ENCODE data around the gene NEURL2.

NEURL2 gene

DNA sequence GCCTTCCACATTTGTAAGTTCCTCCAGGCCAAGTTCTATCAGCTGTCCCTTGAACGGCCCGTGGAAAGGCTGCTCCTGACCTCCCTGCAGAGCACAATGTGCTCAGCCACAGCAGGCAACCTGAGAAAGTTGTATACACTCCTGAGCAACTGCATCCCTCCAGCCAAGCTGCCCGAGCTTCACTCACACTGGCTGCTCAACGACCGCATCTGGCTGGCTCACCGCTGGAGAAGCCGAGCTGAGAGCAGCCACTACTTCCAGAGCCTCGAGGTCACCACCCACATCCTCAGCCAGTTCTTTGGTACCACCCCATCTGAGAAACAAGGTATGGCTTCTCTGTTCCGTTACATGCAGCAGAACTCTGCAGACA lies 7.9 kb downstream of the NEURL2 start:
- DNase-seq = no peak
- H3K9ac ChIP-seq (ENCODE audit: low read depth, low read length) = no peak overlapping the region
- no peak overlapping the region for H3K27ac ChIP-seq (ENCODE audit: low read length)
- H3K9me3 ChIP-seq (ENCODE audit: insufficient read depth, low read length, severe bottlenecking) = no peaks in the 10 kb centered on the region
- H4K20me1 ChIP-seq (ENCODE audit: insufficient read depth, low read length) = peaks cover 7% of the 10 kb centered on the region; the same call in 1 of the 2 replicates
- TF ChIP-seq EZH2 (IDR thresholded peaks at IDR 0.05; ENCODE audit: borderline replicate concordance, low read depth, low read length, severe bottlenecking) = no peak
- TF ChIP-seq, protein P1, sequence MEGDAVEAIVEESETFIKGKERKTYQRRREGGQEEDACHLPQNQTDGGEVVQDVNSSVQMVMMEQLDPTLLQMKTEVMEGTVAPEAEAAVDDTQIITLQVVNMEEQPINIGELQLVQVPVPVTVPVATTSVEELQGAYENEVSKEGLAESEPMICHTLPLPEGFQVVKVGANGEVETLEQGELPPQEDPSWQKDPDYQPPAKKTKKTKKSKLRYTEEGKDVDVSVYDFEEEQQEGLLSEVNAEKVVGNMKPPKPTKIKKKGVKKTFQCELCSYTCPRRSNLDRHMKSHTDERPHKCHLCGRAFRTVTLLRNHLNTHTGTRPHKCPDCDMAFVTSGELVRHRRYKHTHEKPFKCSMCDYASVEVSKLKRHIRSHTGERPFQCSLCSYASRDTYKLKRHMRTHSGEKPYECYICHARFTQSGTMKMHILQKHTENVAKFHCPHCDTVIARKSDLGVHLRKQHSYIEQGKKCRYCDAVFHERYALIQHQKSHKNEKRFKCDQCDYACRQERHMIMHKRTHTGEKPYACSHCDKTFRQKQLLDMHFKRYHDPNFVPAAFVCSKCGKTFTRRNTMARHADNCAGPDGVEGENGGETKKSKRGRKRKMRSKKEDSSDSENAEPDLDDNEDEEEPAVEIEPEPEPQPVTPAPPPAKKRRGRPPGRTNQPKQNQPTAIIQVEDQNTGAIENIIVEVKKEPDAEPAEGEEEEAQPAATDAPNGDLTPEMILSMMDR (IDR thresholded peaks at IDR 0.05; ENCODE audit: borderline replicate concordance, extremely low read depth, low read length, poor library complexity, severe bottlenecking) = no peak
- H3K79me2 ChIP-seq (ENCODE audit: insufficient read depth, low read length) = peaks cover 32% of the 10 kb centered on the region
- no peaks in the 10 kb centered on the region for H3K27me3 ChIP-seq (ENCODE audit: insufficient read depth, low read length, poor library complexity)
- peaks cover 44% of the 10 kb centered on the region for H3K36me3 ChIP-seq (ENCODE audit: insufficient read depth, low read length)
- H3K4me3 ChIP-seq (ENCODE audit: low read depth in 1 of 2, low read length in 2 of 2) = no peak overlapping the region
- ATAC-seq (ENCODE audit: insufficient read depth, low read depth) = no peak
- H3K4me2 ChIP-seq (ENCODE audit: insufficient read depth, low read length) = 0 out of 2 replicates have a peak overlapping the region, but pooled peaks have one; percentile 89
- peaks cover 46% of the 10 kb centered on the region for H3K4me1 ChIP-seq (ENCODE audit: insufficient read depth, low read length)
- H2AFZ ChIP-seq (ENCODE audit: low read depth, low read length) = no peak overlapping the region

DNA sequence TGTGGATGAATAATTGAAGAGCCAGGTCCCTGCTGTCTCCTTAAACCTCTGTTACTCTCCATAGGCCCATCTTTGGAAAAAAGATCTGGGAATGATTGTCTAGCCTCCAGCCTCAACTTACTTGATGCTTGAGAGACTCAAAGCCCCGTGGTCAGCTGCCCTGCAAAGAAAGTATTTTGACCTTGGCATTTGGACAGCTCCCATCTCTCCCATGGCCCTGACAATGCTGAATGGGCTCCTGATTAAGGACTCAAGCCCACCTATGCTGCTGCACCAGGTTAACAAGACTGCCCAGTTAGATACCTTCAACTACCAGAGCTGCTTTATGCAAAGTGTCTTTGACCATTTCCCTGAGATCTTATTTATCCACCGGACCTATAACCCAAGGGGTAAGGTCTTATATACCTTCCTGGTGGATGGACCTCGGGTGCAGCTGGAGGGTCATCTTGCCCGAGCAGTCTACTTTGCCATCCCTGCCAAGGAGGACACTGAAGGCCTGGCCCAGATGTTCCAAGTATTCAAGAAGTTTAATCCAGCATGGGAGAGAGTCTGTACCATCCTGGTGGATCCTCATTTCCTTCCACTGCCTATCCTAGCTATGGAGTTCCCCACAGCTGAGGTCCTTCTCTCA lies 8.4 kb downstream of the NEURL2 start:
- ATAC-seq (ENCODE audit: insufficient read depth, low read depth) = no peak
- no peaks in the 10 kb centered on the region for H3K27me3 ChIP-seq (ENCODE audit: insufficient read depth, low read length, poor library complexity)
- no peak overlapping the region for H3K27ac ChIP-seq (ENCODE audit: low read length)
- peaks cover 49% of the 10 kb centered on the region for H3K36me3 ChIP-seq (ENCODE audit: insufficient read depth, low read length)
- H3K9me3 ChIP-seq (ENCODE audit: insufficient read depth, low read length, severe bottlenecking) = no peaks in the 10 kb centered on the region
- peak overlapping the region; percentile 78; the same call in 1 of the 2 replicates for H3K9ac ChIP-seq (ENCODE audit: low read depth, low read length)
- peaks cover 32% of the 10 kb centered on the region for H3K79me2 ChIP-seq (ENCODE audit: insufficient read depth, low read length)
- H3K4me2 ChIP-seq (ENCODE audit: insufficient read depth, low read length) = peak overlapping the region; percentile 89
- H3K4me3 ChIP-seq (ENCODE audit: low read depth in 1 of 2, low read length in 2 of 2) = peak overlapping the region in 1 of 2 experiments; percentile 85; a peak in 1 of 4 replicates
- H2AFZ ChIP-seq (ENCODE audit: low read depth, low read length) = no peak overlapping the region
- H3K4me1 ChIP-seq (ENCODE audit: insufficient read depth, low read length) = peaks cover 46% of the 10 kb centered on the region
- H4K20me1 ChIP-seq (ENCODE audit: insufficient read depth, low read length) = peaks cover 7% of the 10 kb centered on the region; the same call in 1 of the 2 replicates
- TF ChIP-seq, protein P1 (IDR thresholded peaks at IDR 0.05; ENCODE audit: borderline replicate concordance, extremely low read depth, low read length, poor library complexity, severe bottlenecking) = no peak
- TF ChIP-seq EZH2 (IDR thresholded peaks at IDR 0.05; ENCODE audit: borderline replicate concordance, low read depth, low read length, severe bottlenecking) = no peak
- DNase-seq = no peak

DNA sequence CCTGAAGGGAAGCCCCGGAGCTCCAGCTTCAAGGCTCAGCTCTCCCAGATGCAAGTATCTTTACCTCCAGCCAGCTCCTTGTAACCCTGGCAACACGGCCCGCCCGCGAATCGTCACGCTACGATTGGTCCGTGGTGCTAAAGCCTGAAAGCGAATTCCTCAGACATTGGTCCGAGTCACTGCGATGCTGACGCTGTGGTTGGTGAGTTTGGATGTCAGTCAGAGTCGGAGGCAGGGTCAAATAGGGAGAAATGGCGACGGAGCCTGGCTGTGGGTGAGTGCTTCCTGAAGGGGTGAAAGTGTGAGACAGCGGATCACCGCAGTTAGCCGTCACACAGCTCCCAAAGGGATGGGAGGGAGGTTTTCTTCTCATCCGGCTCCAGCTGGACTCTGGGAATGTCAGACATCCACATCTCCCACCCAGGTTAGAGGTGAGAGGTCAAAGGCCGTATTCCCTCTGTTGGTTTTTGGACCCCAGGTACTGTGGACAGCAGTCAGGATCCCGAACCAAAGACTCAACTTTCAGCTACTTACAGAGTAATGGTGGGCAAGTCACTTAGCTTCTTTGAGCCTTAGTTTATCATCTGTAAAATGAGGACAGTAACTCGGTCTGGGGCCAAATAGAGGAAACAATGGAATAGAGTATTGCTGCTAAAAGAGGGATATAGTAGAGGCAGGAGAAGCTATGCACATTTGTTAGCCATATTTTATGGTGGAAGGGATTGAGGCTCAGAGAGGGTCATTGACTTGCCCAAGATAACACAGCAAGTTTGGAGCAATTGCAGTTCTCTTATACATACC lies 9.8 kb downstream of the NEURL2 start, which contains the start of gene ZSWIM1:
Gene ZSWIM1, plus strand, starts transcription at position 240 of the 801 bp plus-strand sequence. CDS start 1,366 bp downstream, outside the sequence.
- H2AFZ ChIP-seq (ENCODE audit: low read depth, low read length) = peak within 1 kb of the TSS; percentile 89
- DNase-seq = peak; percentile 100

More for the DNA sequence above, 9.8 kb downstream of the NEURL2 start, which contains the start of gene ZSWIM1:
- Histone ChIP-seq H3K9ac (ENCODE audit: low read depth, low read length) (peak within 1 kb of the TSS; percentile 78), H3K27ac (ENCODE audit: low read length) (peak within 1 kb of the TSS; percentile 91), H3K4me1 (ENCODE audit: insufficient read depth, low read length) (peaks cover 46% of the 10 kb centered on the region), H4K20me1 (ENCODE audit: insufficient read depth, low read length) (peaks cover 7% of the 10 kb centered on the region; the same call in 1 of the 2 replicates), H3K79me2 (ENCODE audit: insufficient read depth, low read length) (peaks cover 30% of the 10 kb centered on the region), H3K4me3 (ENCODE audit: low read depth in 1 of 2, low read length in 2 of 2) (peak within 1 kb of the TSS; percentile 75 to 85), H3K9me3 (ENCODE audit: insufficient read depth, low read length, severe bottlenecking) (no peaks in the 10 kb centered on the region), H3K4me2 (ENCODE audit: insufficient read depth, low read length) (peak within 1 kb of the TSS; percentile 89), H3K27me3 (ENCODE audit: insufficient read depth, low read length, poor library complexity) (no peaks in the 10 kb centered on the region), H3K36me3 (ENCODE audit: insufficient read depth, low read length) (peaks cover 47% of the 10 kb centered on the region)
- TF ChIP-seq, protein P1 (IDR thresholded peaks at IDR 0.05; ENCODE audit: borderline replicate concordance, extremely low read depth, low read length, poor library complexity, severe bottlenecking) = no peak
- TF ChIP-seq EZH2 (IDR thresholded peaks at IDR 0.05; ENCODE audit: borderline replicate concordance, low read depth, low read length, severe bottlenecking) = no peak
- ATAC-seq (ENCODE audit: insufficient read depth, low read depth) = peak; percentile 99

All from DND-41 (cell line).